IMR-90 (cell line): ENCODE measurements around the gene TRAPPC8. TPM values are rescaled to one million over a fixed set of nuclear protein-coding genes. Genes with fewer than 3 reads are reported as not detected.

Experiments
- ATAC-seq: fragments of 200-7000 bp; cut with Tn5 transposase; 2 replicates; pipeline ENCODE4 v1.9.1; 2020; ENCODE audit warnings: low read depth, mild to moderate bottlenecking, moderate library complexity
- BruUV-seq: library from RNA; stranded (reverse); fragments of 400-500 nt; replicated peaks from 2 replicates; lab custom pipeline; 2021; lab: Mats Ljungman, UMichigan
- CTCF ChIA-PET: fragments of 300-600 bp; formaldehyde crosslinking; extraction: SDS; loops from one replicate; lab custom pipeline; 2021; ENCODE audit warnings: antibody characterized with exemption; lab: Yijun Ruan, JAX
- POLR2A ChIA-PET: fragments of 300-600 bp; sonication (Branson Sonifier 250); formaldehyde crosslinking; loops from one replicate; lab custom pipeline; 2022; ENCODE audit warnings: antibody characterized with exemption; ENCODE audit not compliant: unreplicated experiment; lab: Charles Lee
- DNase-seq: peaks from one replicate; pipeline ENCODE4 v3.0.0; 2013
- H2AFZ ChIP-seq: replicated peaks from 2 replicates; pipeline ENCODE3; 2013; ENCODE audit warnings: low read length, mild to moderate bottlenecking; ENCODE audit not compliant: poor library complexity
- H2AK5ac ChIP-seq: 2 replicates; pipeline ENCODE4 v1.6.1; 2013; ENCODE audit warnings: low read depth, low read length, inconsistent platforms
- H2AK9ac ChIP-seq: replicated peaks from 2 replicates; pipeline ENCODE3; 2013; ENCODE audit warnings: mild to moderate bottlenecking, low read depth, low read length, moderate library complexity; ENCODE audit not compliant: poor library complexity
- H2BK120ac ChIP-seq: 2 replicates; pipeline ENCODE4 v1.6.1; 2013; ENCODE audit warnings: low read depth, low read length, inconsistent platforms
- H2BK15ac ChIP-seq: 3 replicates; pipeline ENCODE4 v1.6.1; 2013; ENCODE audit warnings: low read depth, low read length, inconsistent platforms
- H2BK20ac ChIP-seq: 2 replicates; pipeline ENCODE4 v1.6.1; 2013; ENCODE audit warnings: low read depth, mild to moderate bottlenecking, inconsistent platforms, low read length, moderate library complexity
- H2BK5ac ChIP-seq: 2 replicates; pipeline ENCODE4 v1.6.1; 2013; ENCODE audit warnings: mild to moderate bottlenecking, low read depth, low read length, inconsistent platforms; ENCODE audit not compliant: poor library complexity, severe bottlenecking
- H3K14ac ChIP-seq: replicated peaks from 2 replicates; pipeline ENCODE4 v1.6.1; 2013; ENCODE audit warnings: low read depth, low read length, inconsistent platforms
- H3K18ac ChIP-seq: 2 replicates; pipeline ENCODE4 v1.6.1; 2013; ENCODE audit warnings: low read depth, low read length, control low read depth
- H3K23ac ChIP-seq: 2 replicates; pipeline ENCODE4 v1.6.1; 2013; ENCODE audit warnings: low read depth, low read length, inconsistent platforms
- H3K27ac ChIP-seq: 2 replicates; pipeline ENCODE4 v1.5.1; 2013; ENCODE audit warnings: mild to moderate bottlenecking, control low read depth, low read length; ENCODE audit not compliant: insufficient read depth
- H3K27me3 ChIP-seq: 2 replicates; pipeline ENCODE4 v1.6.1; 2013; ENCODE audit warnings: low read length; ENCODE audit not compliant: control insufficient read depth, insufficient read depth
- H3K36me3 ChIP-seq: 2 replicates; pipeline ENCODE4 v1.6.1; 2013; ENCODE audit warnings: low read length, mixed read lengths; ENCODE audit not compliant: control insufficient read depth, insufficient read depth
- H3K4ac ChIP-seq: 2 replicates; pipeline ENCODE4 v1.6.1; 2013; ENCODE audit warnings: low read depth, low read length, inconsistent platforms
- H3K4me1 ChIP-seq: 2 replicates; pipeline ENCODE4 v1.6.1; 2013; ENCODE audit warnings: low read length, mixed read lengths; ENCODE audit not compliant: control insufficient read depth, insufficient read depth
- H3K4me2 ChIP-seq: 2 replicates; pipeline ENCODE4 v1.6.1; 2013; ENCODE audit warnings: low read depth, mild to moderate bottlenecking, control low read depth, low read length, moderate library complexity
- H3K4me3 ChIP-seq: 2 replicates; pipeline ENCODE4 v1.5.1; 2013; ENCODE audit warnings: low read depth, mild to moderate bottlenecking, control low read depth, low read length, moderate library complexity; ENCODE audit not compliant: insufficient read depth
- H3K56ac ChIP-seq: 2 replicates; pipeline ENCODE4 v1.6.1; 2013; ENCODE audit warnings: low read length, inconsistent platforms; ENCODE audit not compliant: insufficient read depth; ENCODE audit errors: extremely low read depth
- H3K79me1 ChIP-seq, 2 experiments: 2 replicates each; pipeline ENCODE4 v1.6.1; 2013; ENCODE audit warnings: low read length in 2 of 2, inconsistent platforms in 1 of 2, low read depth in 1 of 2
- H3K9ac ChIP-seq: 2 replicates; pipeline ENCODE4 v1.6.1; 2013; ENCODE audit warnings: low read depth, low read length, control low read depth
- H3K9me1 ChIP-seq: 2 replicates; pipeline ENCODE4 v1.6.1; 2013; ENCODE audit warnings: low read length, inconsistent platforms; ENCODE audit not compliant: insufficient read depth
- H3K9me3 ChIP-seq: 2 replicates; pipeline ENCODE4 v1.6.1; 2013; ENCODE audit warnings: low read length; ENCODE audit not compliant: control insufficient read depth, insufficient read depth
- H4K20me1 ChIP-seq: 2 replicates; pipeline ENCODE4 v1.6.1; 2013; ENCODE audit warnings: low read length, inconsistent platforms; ENCODE audit not compliant: insufficient read depth
- H4K5ac ChIP-seq: 2 replicates; pipeline ENCODE4 v1.6.1; 2013; ENCODE audit warnings: mild to moderate bottlenecking, low read depth, low read length, control low read depth
- H4K8ac ChIP-seq, 2 experiments: 2 replicates each; pipeline ENCODE4 v1.6.1; 2013; ENCODE audit warnings: low read depth in 2 of 2, low read length in 2 of 2, control low read depth in 1 of 2, inconsistent platforms in 1 of 2
- H4K91ac ChIP-seq: 2 replicates; pipeline ENCODE4 v1.6.1; 2013; ENCODE audit warnings: low read depth, low read length, inconsistent platforms; ENCODE audit not compliant: insufficient read depth
- CTCF ChIP-seq: conservative IDR thresholded peaks from 2 replicates; pipeline ENCODE4 v1.5.1; 2012; ENCODE audit warnings: mild to moderate bottlenecking, low read depth, low read length, improper control_type of control experiment
- ELK1 ChIP-seq: fragments of 150-350 bp; IDR thresholded peaks from 2 replicates; pipeline ENCODE4 v1.6.1; 2016; ENCODE audit warnings: low read depth, mild to moderate bottlenecking, low read length, moderate library complexity, borderline replicate concordance
- FOS ChIP-seq: fragments of 150-350 bp; IDR thresholded peaks from 2 replicates; pipeline ENCODE4 v1.6.1; 2016; ENCODE audit warnings: low read depth, low read length
- MAFK ChIP-seq: IDR thresholded peaks from 2 replicates; pipeline ENCODE4 v1.6.1; 2012; ENCODE audit warnings: low read depth, low read length, improper control_type of control experiment
- POLR2A ChIP-seq: IDR thresholded peaks from 2 replicates; pipeline ENCODE4 v1.6.1; 2012; ENCODE audit warnings: mild to moderate bottlenecking, low read depth, low read length
- RAD21 ChIP-seq: IDR thresholded peaks from 2 replicates; pipeline ENCODE4 v1.6.1; 2012; ENCODE audit warnings: low read length, improper control_type of control experiment
- RCOR1 ChIP-seq: IDR thresholded peaks from 2 replicates; pipeline ENCODE4 v1.6.1; 2012; ENCODE audit warnings: mild to moderate bottlenecking, low read length, improper control_type of control experiment; ENCODE audit not compliant: insufficient replicate concordance
- dilution Hi-C: fragments of 300-500 bp; cut with HindIII; formaldehyde crosslinking; loops from one replicate; pipeline ENCODE4 v1.14.3; 2018; ENCODE audit warnings: low sequenced_read_pairs; ENCODE audit not compliant: unreplicated experiment
- in situ Hi-C: fragments of 300-500 bp; cut with MboI; formaldehyde crosslinking; loops from 3 replicates; pipeline ENCODE4 v1.14.3; 2019; ENCODE audit warnings: low sequenced_read_pairs, inconsistent platforms, mixed read lengths
- intact Hi-C: fragments of 100-400 bp; cut with micrococcal nuclease; formaldehyde crosslinking; loops from 2 replicates; pipeline ENCODE4 v1.10.0; 2022
- polyA plus RNA-seq, 3 experiments: library from polyadenylated mRNA; depleted of rRNA; stranded (reverse); fragments of >200 nt; gene quantifications; 2 replicates each; pipeline ENCODE4 v1.2.3, GENCODE V29; 2012; ENCODE audit warnings: low replicate concordance in 1 of 3
- total RNA-seq: library from RNA; depleted of rRNA; stranded (reverse); fragments of >200 nt; gene quantifications from 2 replicates; pipeline ENCODE4 v1.2.3, GENCODE V29; 2012

Gene TRAPPC8
- total and polyA plus RNA-seq, 2 of the 4 experiments (the other 2 are of a cell fraction), result 21.8 to 54.3 TPM

DNA sequence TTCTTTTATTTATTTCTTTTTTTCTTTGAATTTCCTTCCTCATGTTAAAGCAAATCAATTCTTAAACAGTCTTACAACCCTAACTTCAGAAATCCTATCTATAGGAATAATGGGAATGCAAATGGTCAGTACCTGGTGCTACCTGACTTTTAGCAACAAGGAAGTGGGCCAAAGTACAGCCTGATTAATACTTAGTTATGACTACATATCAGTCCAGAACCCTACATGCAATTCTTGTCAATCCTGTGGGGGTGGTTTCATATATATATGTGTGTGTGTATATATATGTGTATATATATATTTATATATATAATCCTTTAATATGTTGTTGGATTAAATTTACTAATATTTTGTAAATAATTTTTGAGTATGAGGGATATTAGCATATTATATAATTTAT is 14.8 kb upstream of the TRAPPC8 start:
- no peak for DNase-seq

More for the DNA sequence above, 14.8 kb upstream of the TRAPPC8 start:
- TF ChIP-seq RAD21 (no peak), CTCF (no peak), FOS (no peak), RCOR1 (no peak), POLR2A (no peak), MAFK (no peak), ELK1 (no peak)
- Histone ChIP-seq H4K5ac (no peak overlapping the region), H3K4me2 (no peak overlapping the region), H2BK15ac (no peak overlapping the region), H2BK20ac (no peak overlapping the region), H4K8ac (no peak overlapping the region), H3K56ac (no peak overlapping the region), H2AFZ (no peak overlapping the region), H3K4me3 (no peak overlapping the region), H3K4ac (no peak overlapping the region), H3K9me1 (no peaks in the 10 kb centered on the region), H3K36me3 (no peaks in the 10 kb centered on the region), H3K79me1 (no peaks in the 10 kb centered on the region), H3K4me1 (no peaks in the 10 kb centered on the region), H2BK5ac (no peak overlapping the region), H3K9me3 (no peaks in the 10 kb centered on the region), H2BK120ac (no peak overlapping the region), H2AK9ac (no peak overlapping the region), H4K20me1 (no peaks in the 10 kb centered on the region), H3K27ac (no peak overlapping the region), H4K91ac (no peak overlapping the region), H3K27me3 (no peaks in the 10 kb centered on the region), H3K14ac (no peak overlapping the region), H3K9ac (no peak overlapping the region), H3K23ac (no peak overlapping the region), H2AK5ac (no peak overlapping the region), H3K18ac (no peak overlapping the region)
- ATAC-seq, result no peak
- CTCF ChIA-PET, result no interaction called here
- dilution Hi-C loops (no loop called here), in situ Hi-C loops (loop anchor here (25.0 kb wide), 1 partner anchor 395 kb away; no protein-coding TSS in a partner anchor), intact Hi-C loops (loop anchor here (1.0 to 5.0 kb wide), 2 partner anchors 216 to 400 kb away; no protein-coding TSS in a partner anchor)
- POLR2A ChIA-PET, result no interaction called here
- BruUV-seq, result no TSS peak
